Mesenteric fat pad (tissue), 1 donor: ENCODE measurements around the gene BLID. TPM values are rescaled to one million over a fixed set of nuclear protein-coding genes. Genes with fewer than 3 reads are reported as not detected.

ENCODE experiments used
- DNase-seq: peaks from one replicate; pipeline ENCODE4 v3.0.0-alpha.2; 2020; ENCODE audit warnings: low spot score
- total RNA-seq: library from RNA; stranded (reverse); fragmentation: NEBNext Ultra II Directional; extraction: Animal tissue kit (Norgen Biotek cat#: 25700); gene quantifications from one replicate; pipeline ENCODE4 v1.2.1, GENCODE V29; 2021
- donor health status: DM: yes; HTN: yes; CAD: no.

Gene BLID
- total RNA-seq, 1 donor from 2014 or later: 0.67 TPM

- DNase-seq: no peak
These were observed 24.5 kb upstream of the BLID start for GRCh38 chr11:122140500-122140899.

DNA sequence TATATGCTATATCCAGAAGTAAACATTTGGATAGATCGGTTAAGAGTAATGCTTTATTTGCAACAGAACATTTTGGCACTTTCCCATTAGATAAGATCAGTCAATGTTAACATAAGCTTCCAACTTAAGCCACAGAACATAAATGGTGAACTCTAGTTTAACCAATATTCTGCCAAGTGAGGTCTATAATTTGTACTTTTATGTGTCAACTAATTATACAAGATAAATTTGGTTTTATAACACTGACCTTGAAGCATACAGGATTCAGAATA is 23.5 kb upstream of the BLID start:
- no peak for DNase-seq

DNA sequence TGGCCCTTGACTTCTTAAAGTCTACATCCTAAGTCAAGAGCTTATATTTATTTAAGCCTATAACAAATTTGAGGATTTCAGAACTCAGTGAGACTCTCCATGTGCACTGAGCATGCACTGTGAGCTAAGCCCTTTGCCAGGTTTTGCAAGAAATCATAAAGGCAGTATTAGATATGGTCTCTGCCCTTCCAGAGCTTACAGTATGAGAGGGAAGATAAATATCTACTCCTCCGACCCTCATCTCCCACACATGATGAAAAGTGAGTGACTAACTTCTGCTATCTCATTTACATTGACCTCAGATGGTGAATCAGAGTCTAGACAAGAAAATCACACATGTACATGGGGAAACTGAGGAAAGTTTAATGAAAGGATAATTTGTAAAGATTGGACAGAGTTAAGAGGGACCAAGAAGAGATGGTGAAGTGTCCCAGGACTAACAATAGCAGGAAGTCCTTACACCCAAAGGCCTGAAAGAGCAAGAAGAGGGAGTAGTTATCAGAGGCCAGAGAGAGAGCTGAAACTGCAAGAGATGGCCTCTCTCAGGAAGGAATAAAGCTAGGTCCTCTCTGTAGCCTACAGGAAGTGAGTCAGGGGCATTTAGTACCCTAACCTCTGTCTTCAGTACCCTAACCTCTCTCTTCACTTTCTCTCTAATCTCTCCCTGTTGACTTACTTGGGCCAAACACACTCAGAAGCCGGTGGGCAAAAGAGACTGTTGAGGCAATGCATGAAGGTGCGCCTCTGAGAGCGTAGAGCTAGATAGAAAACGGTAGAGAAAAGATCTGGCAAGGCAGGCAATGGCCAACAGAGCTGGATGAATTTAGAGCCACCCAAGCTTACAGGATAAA is 23.0 kb upstream of the BLID start:
- no peak for DNase-seq

DNA sequence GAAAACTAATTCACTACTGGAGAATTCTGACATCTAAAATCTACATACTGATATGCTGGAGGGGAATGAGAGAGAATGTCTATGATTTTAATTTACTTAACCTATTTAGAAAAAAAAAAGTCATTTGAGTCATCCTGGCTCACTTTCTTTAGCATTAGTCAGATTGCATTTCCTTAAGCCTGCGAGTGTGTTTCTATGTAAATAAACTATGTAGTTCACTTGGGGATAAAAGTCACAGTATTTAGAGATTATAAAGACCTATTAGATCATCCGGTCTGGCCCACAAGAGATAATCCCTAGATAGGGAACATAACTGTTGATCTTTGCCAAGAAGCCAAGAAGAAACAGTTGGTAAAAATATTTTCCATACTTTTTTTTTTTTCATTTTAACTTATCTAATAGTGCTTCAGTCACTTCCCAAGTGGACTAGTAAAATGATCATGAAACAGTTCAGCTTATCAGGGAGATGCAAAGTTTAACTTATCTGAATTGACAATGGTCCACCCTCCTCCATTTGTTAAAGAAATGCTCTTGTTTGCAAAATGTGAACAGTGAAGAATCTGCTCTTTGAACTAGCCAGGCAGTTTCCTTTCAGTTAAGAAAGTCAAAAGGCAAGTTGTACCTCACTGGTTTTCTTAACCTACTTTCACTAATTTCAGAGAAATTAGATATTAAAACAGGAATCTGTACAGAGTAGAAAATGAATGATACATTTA is 21.2 kb upstream of the BLID start:
- DNase-seq: no peak

- no peak for DNase-seq
These were observed 15.1 kb upstream of the BLID start for GRCh38 chr11:122131126-122131525.

DNA sequence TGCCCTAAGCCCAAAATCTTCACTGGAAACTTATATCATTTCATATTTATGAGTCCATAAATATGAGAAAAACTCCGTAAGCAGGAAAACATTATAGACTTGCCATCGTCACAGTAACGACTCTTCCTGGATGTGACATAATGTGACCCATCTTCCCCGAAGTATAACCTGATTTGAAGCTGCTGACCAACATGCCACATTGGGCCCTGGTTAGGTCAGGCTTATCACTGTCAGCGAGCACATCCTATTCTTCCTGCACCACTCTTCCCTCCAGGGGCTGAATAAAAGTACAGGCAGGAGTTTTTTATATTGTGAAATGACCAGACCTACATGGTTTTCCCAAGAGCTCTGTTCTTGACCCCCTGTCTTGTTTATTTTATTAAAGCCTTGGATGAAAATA is 12.1 kb upstream of the BLID start:
- no peak for DNase-seq

DNA sequence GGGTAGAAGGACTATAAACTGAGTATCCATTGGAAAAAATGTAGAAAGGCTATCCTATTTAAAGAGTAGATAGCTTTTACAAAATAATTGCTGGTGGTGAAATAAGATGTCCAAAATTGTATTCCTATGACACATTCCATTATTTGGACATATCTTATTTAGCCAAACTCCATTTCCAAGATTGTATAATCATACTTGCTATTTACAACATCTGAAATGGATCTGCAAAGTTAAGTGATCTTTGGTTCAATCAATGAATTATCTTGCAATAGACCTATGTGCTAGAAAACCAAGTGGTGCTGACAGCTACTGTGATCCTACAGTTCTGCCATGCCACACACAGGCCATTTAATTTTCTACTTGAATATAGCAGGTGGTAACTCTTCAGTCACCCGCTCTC is 11.0 kb upstream of the BLID start:
- no peak for DNase-seq

GRCh38 chr11:122126024-122126688 is 10.1 kb upstream of the BLID start:
- no peak for DNase-seq

DNA sequence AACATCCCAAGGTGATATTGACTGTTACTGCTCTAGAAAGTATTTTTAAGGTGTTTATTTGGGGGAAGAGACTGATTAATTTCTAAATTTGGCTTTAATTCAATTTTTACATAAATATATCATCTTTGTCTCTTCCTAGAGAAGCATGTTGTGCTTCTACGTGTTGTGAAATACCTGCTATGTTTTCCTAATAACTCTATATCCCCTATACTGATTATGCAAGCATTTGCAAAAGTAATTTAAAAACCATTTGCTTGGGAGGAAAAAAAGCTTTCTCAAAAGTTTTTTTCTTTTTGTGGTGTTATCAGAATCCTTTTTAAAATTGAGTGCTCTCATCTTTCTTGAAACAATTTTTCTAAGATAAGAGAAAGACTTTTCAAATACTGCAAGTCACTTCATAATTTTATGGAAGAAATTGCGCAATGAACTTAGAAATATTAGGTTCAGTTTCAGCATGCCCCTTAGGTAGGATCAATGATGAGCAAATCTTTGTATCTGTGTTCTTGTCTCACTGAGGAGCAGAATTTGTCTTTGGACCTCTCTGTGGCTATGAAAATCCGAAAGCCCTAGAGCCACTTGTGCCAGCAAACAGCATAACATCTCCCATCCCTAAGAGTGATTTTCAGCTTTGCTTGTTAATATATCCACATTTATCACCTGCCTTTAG is 7.4 kb upstream of the BLID start:
- no peak for DNase-seq

- DNase-seq: no peak
These were observed 6.2 kb upstream of the BLID start for GRCh38 chr11:122122179-122122578.

DNA sequence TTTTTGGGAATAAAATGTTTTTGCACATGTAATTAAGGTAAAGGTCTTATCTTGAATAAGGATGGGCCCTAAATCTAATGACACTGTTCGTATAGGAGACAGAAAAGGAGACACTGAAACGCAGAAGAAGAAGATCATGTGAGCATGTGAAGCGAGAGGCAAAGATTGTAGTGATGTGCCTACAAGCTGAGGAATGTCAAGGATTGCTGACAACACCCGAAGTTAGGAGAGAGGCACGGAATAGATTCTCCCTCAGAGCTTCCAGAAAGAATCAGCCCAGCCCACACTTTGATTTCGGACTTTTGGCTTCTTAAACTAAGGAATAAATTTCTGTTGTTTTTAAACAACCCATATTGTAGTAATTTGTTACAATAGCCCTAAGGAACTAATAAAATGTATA is 4.1 kb upstream of the BLID start:
- DNase-seq: no peak

GRCh38 chr11:122116591-122116990 is 576 bp upstream of the BLID start:
- DNase-seq: no peak

- no peak for DNase-seq
These were observed 1.0 kb downstream of the BLID start for GRCh38 chr11:122114976-122115375.

- no peak for DNase-seq
These were observed 1.9 kb downstream of the BLID start for GRCh38 chr11:122113836-122114825.

DNA sequence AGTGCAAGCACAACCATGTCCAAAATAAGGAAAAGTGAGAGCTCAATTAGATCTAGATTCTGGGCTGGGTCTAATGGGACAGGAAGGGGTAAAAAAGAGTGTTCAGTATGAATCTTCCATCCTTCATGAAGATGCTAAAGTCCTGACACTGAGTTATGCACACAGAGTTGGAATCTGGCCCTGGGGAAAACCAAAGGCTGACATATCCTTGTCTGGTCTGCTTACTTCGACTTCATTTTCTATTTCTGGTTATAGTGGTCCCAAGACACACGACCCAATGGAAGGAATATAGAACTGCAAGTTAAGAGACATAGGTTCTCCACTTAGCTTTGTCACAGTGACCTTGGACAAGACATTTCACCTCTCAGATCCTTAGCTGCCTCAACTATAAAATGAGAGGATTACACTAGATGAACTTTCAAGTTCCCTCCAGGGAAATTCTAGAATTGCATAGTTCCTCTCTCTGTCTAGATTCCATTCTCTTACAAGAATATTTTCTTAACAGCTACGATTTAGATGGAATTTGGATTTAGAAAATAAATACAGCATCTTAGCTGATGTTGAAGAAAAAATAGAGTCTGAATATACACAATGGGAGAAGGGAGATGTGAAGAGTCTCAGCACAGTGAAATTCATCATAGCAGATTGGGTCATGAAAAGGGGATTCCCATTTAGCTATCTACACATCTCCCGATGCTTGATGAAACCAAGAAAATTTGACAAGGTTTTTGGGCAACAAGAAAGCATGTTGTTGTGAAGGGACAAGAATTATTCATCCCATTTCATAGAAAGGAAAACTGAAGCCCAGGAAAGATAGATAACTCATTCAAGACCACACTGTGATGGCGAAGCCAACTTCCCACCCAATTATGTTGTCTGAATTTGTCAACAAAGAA is 3.3 kb downstream of the BLID start:
- DNase-seq: no peak

DNA sequence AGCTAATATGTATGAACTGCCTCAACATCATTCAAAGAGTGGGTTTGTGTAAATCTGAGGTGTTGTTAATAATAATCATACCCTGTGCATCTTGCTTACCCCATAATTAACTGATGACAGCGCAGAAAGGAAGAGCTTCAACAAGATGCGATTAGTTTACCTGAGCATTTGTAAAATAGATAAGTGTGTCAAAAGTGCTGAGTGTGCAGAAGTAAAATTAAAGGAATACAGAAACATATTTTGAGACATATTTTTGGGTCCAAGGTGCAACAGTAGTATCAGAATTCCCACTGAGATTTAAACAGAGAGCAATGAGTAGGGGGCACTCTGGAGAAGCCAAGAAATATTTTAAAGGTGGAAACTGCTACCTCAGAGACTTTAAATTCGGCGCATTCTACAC is 6.1 kb downstream of the BLID start:
- DNase-seq: no peak

- DNase-seq: no peak
These were observed 7.2 kb downstream of the BLID start for GRCh38 chr11:122108828-122109227.

GRCh38 chr11:122108192-122108799 is 7.7 kb downstream of the BLID start:
- no peak for DNase-seq

GRCh38 chr11:122107566-122107965 is 8.4 kb downstream of the BLID start:
- no peak for DNase-seq
